ENCODE data around the gene MBP.

MBP gene

GRCh38 chr18:77151033-77151771, 18.6 kb upstream of the MBP start:
- TF ChIP-seq CTCF (conservative IDR thresholded peaks at IDR 0.05; ENCODE audit: low read depth, low read length) = no peak
- no peak for DNase-seq (ENCODE audit: low read depth)
- no peak overlapping the region for H3K4me3 ChIP-seq (ENCODE audit: low read length)

- TF ChIP-seq CTCF (conservative IDR thresholded peaks at IDR 0.05; ENCODE audit: low read depth, low read length) = no peak
Measured at GRCh38 chr18:77150588-77150987, 18.0 kb upstream of the MBP start.

GRCh38 chr18:77148289-77148688, 15.7 kb upstream of the MBP start:
- no peak overlapping the region for H3K4me3 ChIP-seq (ENCODE audit: low read length)
- no peak for TF ChIP-seq CTCF (conservative IDR thresholded peaks at IDR 0.05; ENCODE audit: low read depth, low read length)
- no peak for DNase-seq (ENCODE audit: low read depth)

More at GRCh38 chr18:77150588-77150987, 18.0 kb upstream of the MBP start:
- DNase-seq (ENCODE audit: low read depth) = no peak
- no peak overlapping the region for H3K4me3 ChIP-seq (ENCODE audit: low read length)

GRCh38 chr18:77147418-77147852, 14.9 kb upstream of the MBP start:
- H3K4me3 ChIP-seq (ENCODE audit: low read length) = no peak overlapping the region
- no peak for DNase-seq (ENCODE audit: low read depth)
- no peak for TF ChIP-seq CTCF (conservative IDR thresholded peaks at IDR 0.05; ENCODE audit: low read depth, low read length)

GRCh38 chr18:77146249-77147080, 13.9 kb upstream of the MBP start:
- no peak for DNase-seq (ENCODE audit: low read depth)
- H3K4me3 ChIP-seq (ENCODE audit: low read length) = no peak overlapping the region
- TF ChIP-seq CTCF (conservative IDR thresholded peaks at IDR 0.05; ENCODE audit: low read depth, low read length) = no peak

GRCh38 chr18:77145364-77145901, 12.8 kb upstream of the MBP start:
- no peak for TF ChIP-seq CTCF (conservative IDR thresholded peaks at IDR 0.05; ENCODE audit: low read depth, low read length)
- no peak overlapping the region for H3K4me3 ChIP-seq (ENCODE audit: low read length)
- no peak for DNase-seq (ENCODE audit: low read depth)
